ENCODE measurements around the gene KCND3.

KCND3 gene

DNA sequence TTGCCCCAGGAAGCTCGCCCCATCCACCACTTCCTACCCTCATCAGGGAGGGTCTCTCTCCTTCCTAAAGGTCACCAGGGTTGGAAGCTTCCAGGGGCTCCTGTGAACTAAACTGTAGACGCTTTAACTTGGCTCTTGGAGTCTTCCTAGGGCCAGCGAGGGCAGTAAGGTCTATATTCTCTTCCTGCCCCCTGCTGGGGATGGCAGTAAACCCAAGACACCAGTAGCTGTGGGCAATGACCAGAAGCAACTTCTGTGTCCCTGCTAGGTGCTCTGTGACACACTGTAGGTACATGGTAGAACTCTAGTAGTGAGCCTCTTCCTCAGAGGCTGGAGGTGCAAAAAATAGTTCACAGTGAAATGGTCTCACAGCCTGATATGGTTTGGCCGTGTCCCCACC, 30.0 kb downstream of the KCND3 start:
- no peak for FAIRE-seq

GRCh38 chr1:111958851-111959250, 30.6 kb downstream of the KCND3 start:
- DNase-seq (ENCODE audit: low spot score) (no peak), FAIRE-seq (peak; percentile 27)

More for the DNA sequence above, 30.0 kb downstream of the KCND3 start:
- DNase-seq (ENCODE audit: low spot score): no peak

GRCh38 chr1:111958075-111958474, 31.4 kb downstream of the KCND3 start:
- DNase-seq (ENCODE audit: low spot score): no peak
- FAIRE-seq: no peak

DNA sequence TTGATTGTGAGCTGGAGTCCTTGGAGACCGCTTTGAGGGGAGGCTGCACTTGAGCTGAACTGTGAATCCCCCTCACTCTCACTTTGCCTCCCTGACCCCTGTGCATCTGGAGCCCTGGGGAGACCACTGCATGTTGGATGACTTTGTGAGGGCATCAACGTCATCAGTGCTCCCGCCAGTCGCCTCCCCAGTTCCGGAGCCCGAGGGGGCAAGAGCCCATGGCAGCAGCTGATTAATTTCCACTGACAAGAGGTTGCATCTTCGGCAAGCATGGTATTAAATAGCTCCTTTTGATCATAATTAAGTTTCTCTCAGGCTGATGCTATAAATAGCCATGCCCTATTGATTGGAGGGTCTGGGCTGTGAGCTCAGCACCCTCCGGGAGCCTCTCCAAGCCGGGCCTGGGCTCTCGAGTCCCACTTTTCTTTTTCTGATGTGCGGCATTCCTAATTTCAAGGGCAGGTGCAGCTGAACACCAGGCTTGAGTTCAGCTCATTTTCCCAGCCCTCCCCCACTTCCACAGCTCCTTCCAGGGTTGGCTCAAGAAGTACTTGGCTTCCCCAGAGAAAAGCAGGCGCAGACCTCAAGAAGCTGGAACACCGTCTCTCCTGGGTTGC, 33.2 kb downstream of the KCND3 start:
- FAIRE-seq (no peak), DNase-seq (ENCODE audit: low spot score) (no peak)

GRCh38 chr1:111955755-111956154, 33.7 kb downstream of the KCND3 start:
- FAIRE-seq (no peak), DNase-seq (ENCODE audit: low spot score) (no peak)

DNA sequence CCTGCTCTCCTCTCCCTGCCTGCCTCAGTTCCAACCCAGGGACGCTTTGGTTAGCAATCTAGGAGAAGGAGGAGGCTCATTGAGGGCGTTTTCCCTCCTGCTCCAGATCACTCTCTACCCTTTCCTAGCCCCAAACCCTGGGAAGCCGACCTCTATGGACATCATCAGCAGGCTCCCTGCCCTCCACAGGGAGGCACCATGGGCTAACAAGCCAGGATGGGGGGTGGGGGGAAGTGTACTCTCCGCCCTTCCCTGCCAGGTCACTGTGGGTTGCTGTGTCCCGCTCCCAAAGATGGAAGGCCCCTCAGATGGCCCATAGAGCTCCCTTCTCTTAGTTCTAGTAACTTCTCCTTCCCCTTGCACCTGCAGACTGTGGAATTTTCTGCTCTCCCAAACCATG, 35.7 kb downstream of the KCND3 start:
- DNase-seq (ENCODE audit: low spot score) (no peak), FAIRE-seq (no peak)

- no peak for DNase-seq (ENCODE audit: low spot score)
- FAIRE-seq: no peak
These were observed 37.3 kb downstream of the KCND3 start for GRCh38 chr1:111952125-111952657.

DNA sequence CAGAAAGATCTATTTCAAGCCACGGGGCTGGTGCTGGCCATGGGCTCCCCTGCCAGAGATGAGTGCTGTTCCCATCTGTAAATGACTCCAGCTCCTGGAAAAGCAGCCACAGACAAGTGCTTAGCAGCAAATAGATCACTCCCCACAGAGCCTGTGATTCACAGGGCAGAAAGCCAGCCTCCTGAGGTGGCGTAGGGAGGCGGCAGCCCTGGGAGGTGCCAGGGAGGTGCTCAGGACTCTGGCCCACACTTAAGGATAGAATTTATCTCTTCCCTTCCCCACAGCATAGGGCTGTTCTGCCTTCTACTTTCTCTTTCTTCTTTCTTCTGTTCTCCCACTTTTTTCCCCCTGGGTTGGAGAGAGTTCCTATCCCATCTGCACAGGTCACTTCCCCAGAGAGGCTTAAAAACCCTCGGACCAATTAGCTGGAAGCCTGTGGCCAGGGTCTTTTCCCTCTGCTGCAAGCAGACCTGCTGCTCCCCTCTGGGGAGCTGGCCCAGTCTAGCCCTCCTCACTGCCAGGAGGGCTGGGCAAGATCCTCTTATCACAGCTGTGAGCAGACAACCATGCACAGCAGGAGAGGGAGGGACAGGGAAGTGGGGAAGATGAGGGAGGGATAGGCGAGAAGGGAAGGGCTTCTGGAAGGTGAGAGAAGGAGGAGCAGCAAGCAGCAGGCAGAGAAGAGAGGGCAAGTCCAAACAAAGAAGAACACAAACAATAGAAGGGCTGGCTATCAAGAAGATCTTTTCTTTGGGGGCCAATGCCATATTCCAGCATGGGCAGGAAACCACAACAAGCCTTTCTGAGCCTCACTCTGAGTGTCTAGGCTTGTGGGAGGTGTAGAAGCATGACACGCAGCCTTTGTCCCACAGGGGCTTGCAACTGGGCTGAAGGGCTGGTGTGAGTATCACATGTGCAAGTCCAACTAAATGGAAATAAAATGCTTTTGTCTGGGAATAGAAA, 41.0 kb downstream of the KCND3 start:
- DNase-seq (ENCODE audit: low spot score): peak; percentile 35
- FAIRE-seq: no peak

DNA sequence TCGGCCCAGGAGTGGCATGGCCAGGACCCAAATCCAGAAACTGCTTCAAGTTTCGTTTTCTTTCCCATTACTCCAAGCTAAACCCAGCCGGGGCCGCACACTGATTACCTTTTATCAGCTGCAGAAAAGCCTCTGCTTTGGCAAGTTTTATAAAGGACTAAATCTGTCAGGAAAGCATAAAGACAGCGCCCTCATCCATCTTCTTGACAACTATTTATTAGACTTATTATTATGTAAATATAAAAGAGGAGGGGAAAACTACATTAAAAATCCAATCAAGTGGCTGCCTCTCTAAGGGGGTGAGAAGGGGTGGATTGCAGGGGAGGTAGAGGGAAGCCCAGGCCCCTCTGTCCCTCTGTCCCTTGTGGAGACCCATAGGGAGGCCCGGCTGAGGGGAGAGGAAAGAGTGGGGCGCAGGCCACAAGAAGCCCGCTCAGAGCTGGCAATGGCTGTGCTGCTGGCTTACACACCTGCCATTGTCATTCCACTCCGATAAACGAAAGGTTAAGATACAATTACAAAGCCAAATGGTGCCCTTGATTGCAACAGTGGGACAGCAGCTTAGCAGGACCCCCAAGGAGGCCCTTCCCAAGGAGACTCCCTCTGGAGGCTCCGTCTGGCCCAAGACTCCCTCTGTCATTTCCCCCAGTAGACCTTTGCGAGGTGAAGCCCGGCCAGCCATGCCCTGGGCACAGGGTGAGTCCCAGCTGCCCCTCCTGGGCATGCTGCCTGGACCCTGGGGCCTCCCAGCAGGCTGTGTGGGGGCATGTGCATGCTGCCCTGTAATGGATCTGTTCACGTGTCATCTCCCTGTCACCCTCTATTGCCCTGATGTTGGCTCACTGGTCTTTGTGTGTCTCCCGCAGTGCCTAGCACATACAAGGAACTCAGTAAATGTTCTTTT, 45.4 kb downstream of the KCND3 start:
- FAIRE-seq: no peak
- no peak for DNase-seq (ENCODE audit: low spot score)

GRCh38 chr1:111943066-111943465, 46.4 kb downstream of the KCND3 start:
- FAIRE-seq (no peak), DNase-seq (ENCODE audit: low spot score) (no peak)

- DNase-seq (ENCODE audit: low spot score): no peak
- FAIRE-seq: no peak
These were observed 50.9 kb downstream of the KCND3 start for GRCh38 chr1:111938536-111938935.

DNA sequence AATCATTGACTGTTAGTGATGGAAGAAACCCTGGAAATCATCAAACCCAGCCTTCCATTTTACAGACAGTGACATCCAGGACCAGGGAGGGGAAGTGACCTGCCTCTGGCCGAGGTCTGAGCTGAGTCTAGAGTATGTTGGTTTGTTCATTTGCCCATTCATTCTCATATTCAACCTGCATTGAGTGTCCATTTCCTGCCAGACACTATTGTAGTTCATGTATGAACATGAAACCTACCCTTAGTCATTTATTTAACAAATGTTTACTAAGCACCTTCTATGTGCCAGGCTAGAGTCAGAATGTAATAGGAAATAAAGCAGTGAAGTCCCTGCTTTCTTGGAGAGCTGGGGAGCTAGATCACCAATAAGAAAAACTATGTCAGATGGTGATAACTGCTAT, 51.3 kb downstream of the KCND3 start:
- DNase-seq (ENCODE audit: low spot score) (no peak), FAIRE-seq (peak; percentile 46)

DNA sequence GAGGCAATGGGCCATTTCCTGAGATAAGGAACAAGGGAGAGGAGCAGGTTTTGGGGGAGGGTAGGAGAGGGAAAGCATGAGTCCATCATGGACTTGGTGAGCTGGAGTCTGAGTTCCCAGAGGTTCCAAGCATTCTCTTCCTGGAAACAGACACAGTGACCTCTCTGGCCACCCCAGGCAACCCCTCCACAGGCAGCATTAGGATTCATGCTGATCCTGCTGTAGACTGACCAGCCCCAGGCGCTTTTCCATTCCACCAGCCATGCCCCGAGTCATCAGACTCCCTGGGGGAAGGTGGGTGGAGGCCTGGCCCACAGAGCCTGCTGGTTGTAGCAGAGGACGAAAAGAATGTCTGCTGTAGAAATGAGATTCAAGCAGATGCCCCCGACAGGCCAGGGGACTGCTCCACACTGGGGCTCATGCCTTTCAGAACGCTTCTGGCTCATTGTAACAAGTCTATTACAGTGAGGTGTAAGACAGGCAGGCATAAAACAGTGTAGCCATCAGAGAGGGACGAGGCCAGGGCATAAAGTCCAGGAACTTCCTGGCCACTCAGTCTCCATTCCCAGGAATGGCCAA, 52.2 kb downstream of the KCND3 start:
- no peak for FAIRE-seq

GRCh38 chr1:111934106-111934852, 55.2 kb downstream of the KCND3 start:
- FAIRE-seq (no peak), DNase-seq (ENCODE audit: low spot score) (no peak)

More for the DNA sequence above, 52.2 kb downstream of the KCND3 start:
- DNase-seq (ENCODE audit: low spot score): no peak

- no peak for DNase-seq (ENCODE audit: low spot score)
- no peak for FAIRE-seq
These were observed 59.1 kb downstream of the KCND3 start for GRCh38 chr1:111930356-111930755.

DNA sequence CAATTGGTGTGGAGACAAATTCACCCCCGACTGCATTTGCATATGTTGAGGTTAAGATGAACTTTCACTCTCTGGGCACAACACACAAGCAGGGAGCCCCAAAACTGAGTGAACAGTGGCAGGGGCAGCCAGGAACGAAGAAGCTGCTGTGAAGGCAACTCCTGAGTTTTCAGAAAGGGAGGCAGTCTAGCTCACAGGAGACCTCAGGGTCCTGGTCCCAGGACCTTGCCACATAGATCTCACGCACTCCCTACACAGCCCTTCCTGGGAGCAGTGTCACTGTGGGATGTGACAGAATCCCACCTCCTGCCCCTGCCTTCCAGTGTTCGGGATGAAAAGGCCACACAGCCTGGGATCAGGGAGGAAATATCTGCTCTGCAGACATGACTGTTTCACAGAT, 60.9 kb downstream of the KCND3 start:
- FAIRE-seq (no peak), DNase-seq (ENCODE audit: low spot score) (no peak)

DNA sequence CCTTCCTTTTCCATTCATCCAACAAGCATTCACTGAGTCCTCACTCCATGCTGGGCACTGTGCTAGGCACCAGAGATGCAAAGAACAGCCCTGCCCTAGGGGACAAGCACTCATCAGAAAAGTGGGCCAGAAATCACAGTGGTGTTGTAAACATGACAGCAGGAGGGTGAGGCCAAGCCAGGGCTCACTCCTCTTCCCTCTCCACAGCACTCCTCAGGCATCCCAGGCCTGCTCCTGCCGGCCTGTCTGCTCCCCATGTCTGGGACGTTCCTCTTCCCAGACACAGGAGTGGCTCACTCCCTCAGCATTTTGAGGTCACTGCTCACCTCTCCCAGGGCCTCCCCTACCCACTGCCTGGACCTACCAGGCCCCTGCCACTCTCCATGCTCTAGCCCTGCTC, 61.8 kb downstream of the KCND3 start:
- no peak for DNase-seq (ENCODE audit: low spot score)

DNA sequence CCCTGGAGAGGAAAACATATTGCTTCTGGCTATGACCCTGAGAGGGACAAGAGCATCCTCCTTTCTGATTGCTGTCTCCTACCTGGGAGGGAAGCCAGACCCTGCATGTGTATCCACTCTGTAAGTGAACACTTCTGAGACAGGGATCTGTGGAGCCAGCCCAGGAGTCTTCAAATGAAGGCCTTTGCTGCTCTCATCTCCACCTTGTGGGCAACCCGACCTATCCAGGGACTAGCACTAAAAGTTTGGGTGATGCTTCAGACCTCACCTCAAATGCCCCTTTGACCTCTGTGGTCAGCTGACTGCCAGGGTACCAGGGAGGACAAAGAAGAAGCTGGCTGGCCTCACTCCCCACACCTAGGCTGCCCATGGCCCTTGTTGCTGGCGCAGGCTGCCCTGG, 64.7 kb downstream of the KCND3 start:
- peak; percentile 40 for FAIRE-seq
- no peak for DNase-seq (ENCODE audit: low spot score)

More for the DNA sequence above, 61.8 kb downstream of the KCND3 start:
- no peak for FAIRE-seq

- FAIRE-seq: peak; percentile 55
- no peak for DNase-seq (ENCODE audit: low spot score)
These were observed 65.7 kb downstream of the KCND3 start for GRCh38 chr1:111923766-111924165.

DNA sequence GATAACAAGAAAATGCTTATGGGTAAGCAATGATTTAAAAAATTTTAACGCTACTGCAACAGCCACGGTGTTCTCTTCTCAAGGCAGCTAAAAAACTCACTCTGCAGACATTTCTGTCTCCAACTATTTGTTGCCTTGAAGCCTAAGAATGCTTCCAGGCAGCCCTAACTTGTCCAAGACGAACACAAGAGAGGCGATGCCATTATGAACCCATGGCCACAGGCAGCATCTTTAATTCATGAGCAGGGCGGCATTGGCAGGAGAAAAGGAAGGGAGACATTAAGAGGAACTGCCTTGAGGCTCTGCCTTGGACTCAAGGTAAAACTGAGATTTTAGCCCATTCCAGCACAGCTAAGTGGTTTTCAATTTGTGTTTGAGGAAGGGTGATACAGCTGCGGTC, 67.5 kb downstream of the KCND3 start:
- DNase-seq (ENCODE audit: low spot score): no peak
- FAIRE-seq: no peak
